GM10847 (cell line): ENCODE measurements around the gene SIPA1L2.

Experiments used
- POLR2A ChIP-seq: IDR thresholded peaks from 2 replicates; pipeline ENCODE4 v1.6.1; 2011; ENCODE audit not compliant: insufficient read length; ENCODE audit errors: extremely low read depth

The SIPA1L2 gene

GRCh38 chr1:232630047-232630893 is at the start of gene SIPA1L2:
TSS of gene SIPA1L2 (minus strand) at chr1:232630133. CDS start at chr1:232515339, 114,794 bp downstream.
- no peak for TF ChIP-seq POLR2A

GRCh38 chr1:232678185-232678886 is 48.4 kb upstream of the SIPA1L2 start:
- TF ChIP-seq POLR2A = no peak

GRCh38 chr1:232676307-232676706 is 46.4 kb upstream of the SIPA1L2 start:
- TF ChIP-seq POLR2A = no peak

- no peak for TF ChIP-seq POLR2A
These were observed 46.0 kb upstream of the SIPA1L2 start for GRCh38 chr1:232675898-232676297.

GRCh38 chr1:232675260-232675659 is 45.3 kb upstream of the SIPA1L2 start:
- no peak for TF ChIP-seq POLR2A

- no peak for TF ChIP-seq POLR2A
These were observed 43.3 kb upstream of the SIPA1L2 start for GRCh38 chr1:232673256-232673655.

- TF ChIP-seq POLR2A = no peak
These were observed 40.2 kb upstream of the SIPA1L2 start for GRCh38 chr1:232669981-232670747.

- no peak for TF ChIP-seq POLR2A
These were observed 37.8 kb upstream of the SIPA1L2 start for GRCh38 chr1:232667778-232668165.

- no peak for TF ChIP-seq POLR2A
These were observed 37.3 kb upstream of the SIPA1L2 start for GRCh38 chr1:232667094-232667777.

GRCh38 chr1:232664844-232665777 is 35.2 kb upstream of the SIPA1L2 start:
- TF ChIP-seq POLR2A = no peak

- no peak for TF ChIP-seq POLR2A
These were observed 33.0 kb upstream of the SIPA1L2 start for GRCh38 chr1:232662910-232663309.

GRCh38 chr1:232658386-232658785 is 28.5 kb upstream of the SIPA1L2 start:
- TF ChIP-seq POLR2A = no peak

- TF ChIP-seq POLR2A = no peak
These were observed 27.6 kb upstream of the SIPA1L2 start for GRCh38 chr1:232657426-232658005.

GRCh38 chr1:232655746-232656085 is 25.8 kb upstream of the SIPA1L2 start:
- no peak for TF ChIP-seq POLR2A
